NT2/D1 (cell line): Measurements from ENCODE around the gene KANK4.

ENCODE experiments used
- SUZ12 ChIP-seq: IDR thresholded peaks from 2 replicates; pipeline ENCODE4 v1.6.1; 2011; ENCODE audit not compliant: insufficient read length, insufficient read depth; ENCODE audit errors: extremely low read depth
- YY1 ChIP-seq: IDR thresholded peaks from 2 replicates; pipeline ENCODE4 v1.6.1; 2011; ENCODE audit not compliant: insufficient read length, insufficient read depth
- ZNF274 ChIP-seq: IDR thresholded peaks from 2 replicates; pipeline ENCODE4 v1.6.1; 2011; ENCODE audit warnings: mild to moderate bottlenecking, low read depth, low read length

GRCh38 chr1:62304515-62304914, 14.7 kb downstream of the KANK4 start:
- no peak for TF ChIP-seq ZNF274
- TF ChIP-seq YY1 = no peak
- no peak for TF ChIP-seq SUZ12
